ENCODE measurements around the gene PLEKHH3. TPM values are rescaled to one million over a fixed set of nuclear protein-coding genes. Genes with fewer than 3 reads are reported as not detected.

The PLEKHH3 gene
- total RNA-seq, 1 donor from 2014 or later, result 64.2 TPM

DNA sequence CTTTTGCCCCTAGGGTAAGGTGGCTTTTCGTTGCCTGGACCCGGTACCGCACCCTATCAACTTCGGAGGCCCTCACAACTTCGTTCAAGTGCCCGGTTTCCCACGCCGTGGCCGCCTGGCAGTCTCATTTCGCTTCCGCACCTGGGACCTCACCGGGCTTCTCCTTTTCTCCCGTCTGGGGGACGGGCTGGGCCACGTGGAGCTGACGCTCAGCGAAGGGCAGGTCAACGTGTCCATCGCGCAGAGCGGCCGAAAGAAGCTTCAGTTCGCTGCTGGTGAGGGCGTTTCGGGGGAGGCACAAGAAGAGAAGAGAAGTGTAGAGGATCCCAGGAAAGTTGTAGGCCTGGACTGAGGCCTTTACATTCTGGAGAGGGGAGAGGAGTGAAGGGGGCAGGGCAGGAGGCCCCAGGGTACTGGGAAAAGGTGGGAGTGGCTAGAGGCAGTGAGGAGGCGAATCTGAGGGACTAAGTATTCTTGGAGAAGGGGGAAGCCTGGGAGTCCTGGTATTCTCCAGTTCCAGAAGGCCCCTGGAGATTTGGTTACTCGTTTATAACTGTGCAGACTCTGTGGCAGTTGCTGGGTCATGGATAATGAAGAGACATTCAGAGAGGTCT lies 11.0 kb upstream of the PLEKHH3 start:
- DNase-seq (ENCODE audit: low spot score), result no peak

DNA sequence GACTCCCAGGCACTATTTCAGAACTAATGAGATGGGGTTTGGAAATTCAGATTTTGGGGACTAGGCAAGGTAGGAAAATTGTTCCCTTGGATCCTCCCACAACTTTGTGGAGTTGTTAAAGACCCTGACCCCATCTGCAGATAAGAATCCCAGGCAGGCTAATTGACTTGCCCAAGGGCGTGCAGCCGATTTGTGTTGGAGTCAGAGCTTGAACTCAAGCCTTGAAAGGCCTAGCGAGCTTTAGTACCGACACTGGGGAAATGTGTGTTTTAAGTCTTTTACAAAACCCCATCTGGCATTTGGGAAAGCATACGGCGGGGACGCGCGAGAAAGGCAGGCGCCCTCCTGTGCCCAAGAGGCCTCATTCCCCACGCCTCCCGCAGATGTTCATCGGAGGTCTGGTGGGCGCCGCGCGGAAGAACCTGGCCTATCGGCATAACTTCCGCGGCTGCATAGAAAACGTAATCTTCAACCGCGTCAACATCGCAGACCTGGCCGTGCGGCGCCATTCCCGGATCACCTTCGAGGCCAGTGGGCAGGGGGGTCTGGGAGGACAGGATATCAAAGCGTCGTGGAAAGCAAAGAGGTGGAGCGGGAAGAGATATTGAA lies 9.8 kb upstream of the PLEKHH3 start:
- no peak for DNase-seq (ENCODE audit: low spot score)

DNA sequence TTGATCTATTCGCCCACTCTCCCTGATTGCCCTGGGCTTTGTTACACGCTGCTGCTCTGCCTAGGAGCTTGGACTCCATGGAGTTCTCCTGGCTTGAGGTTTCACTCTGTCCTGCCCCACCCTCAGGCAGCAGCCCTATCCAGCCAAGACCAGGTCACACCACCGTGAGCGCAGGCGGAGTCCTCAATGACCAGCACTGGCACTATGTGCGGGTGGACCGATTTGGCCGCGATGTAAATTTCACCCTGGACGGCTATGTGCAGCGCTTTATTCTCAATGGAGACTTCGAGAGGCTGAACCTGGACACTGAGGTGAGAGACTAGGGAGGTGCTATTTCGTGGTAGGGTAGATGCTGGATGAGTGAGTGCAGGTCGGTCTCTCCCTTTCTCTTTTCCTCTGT lies 9.0 kb upstream of the PLEKHH3 start:
- no peak for DNase-seq (ENCODE audit: low spot score)

DNA sequence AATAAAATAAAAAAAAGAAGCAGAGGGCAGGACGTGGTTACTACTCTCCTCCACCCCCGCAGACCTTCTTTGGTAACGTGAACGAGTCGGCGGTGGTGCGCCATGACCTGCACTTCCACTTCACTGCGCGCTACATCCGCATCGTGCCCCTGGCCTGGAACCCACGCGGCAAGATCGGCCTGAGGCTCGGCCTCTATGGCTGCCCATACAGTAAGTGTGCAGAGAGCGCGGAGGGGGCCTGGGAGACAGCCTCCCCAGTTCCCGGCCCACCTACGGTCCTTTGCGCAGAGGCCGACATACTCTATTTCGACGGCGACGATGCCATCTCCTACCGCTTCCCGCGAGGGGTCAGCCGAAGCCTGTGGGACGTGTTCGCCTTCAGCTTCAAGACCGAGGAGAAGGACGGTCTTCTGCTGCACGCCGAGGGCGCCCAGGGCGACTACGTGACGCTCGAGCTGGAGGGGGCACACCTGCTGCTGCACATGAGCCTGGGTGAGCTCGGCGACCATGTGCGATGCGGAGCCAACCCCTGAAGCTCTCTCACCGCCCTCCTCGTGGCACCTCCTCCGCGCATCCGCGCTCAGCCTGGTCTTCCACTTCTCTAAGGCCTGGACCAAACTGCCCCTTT lies 8.2 kb upstream of the PLEKHH3 start:
- DNase-seq (ENCODE audit: low spot score), result no peak

DNA sequence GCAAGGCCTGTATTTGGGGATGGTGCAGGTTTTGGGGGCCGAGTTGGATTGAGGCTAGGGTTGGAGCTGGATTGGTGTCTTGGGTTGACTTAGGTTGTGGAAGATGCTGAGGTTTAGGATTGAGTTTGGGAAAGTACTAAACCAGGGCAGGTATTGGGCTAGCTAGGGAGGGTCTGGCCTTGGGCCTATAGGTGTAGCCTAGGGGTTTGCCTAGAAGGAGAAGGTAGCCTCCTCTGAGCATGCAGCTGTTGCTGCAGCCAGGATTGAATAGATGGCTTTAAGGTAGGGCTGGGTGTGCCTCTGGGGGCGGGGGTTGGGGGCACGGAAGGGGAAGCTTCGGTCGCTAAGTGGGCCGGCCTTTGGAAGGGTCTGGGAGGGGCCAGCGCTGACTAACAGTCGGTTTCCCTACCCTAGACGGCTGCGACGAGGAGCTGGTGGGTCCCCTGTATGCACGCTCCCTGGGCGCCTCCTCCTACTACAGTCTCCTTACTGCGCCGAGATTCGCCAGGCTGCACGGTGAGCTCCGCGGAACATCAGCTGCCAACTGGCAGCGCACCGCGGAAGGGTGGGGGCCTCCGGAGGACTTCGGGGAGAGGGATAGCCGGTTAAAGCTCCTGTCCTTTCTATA lies 6.7 kb upstream of the PLEKHH3 start:
- no peak for DNase-seq (ENCODE audit: low spot score)

DNA sequence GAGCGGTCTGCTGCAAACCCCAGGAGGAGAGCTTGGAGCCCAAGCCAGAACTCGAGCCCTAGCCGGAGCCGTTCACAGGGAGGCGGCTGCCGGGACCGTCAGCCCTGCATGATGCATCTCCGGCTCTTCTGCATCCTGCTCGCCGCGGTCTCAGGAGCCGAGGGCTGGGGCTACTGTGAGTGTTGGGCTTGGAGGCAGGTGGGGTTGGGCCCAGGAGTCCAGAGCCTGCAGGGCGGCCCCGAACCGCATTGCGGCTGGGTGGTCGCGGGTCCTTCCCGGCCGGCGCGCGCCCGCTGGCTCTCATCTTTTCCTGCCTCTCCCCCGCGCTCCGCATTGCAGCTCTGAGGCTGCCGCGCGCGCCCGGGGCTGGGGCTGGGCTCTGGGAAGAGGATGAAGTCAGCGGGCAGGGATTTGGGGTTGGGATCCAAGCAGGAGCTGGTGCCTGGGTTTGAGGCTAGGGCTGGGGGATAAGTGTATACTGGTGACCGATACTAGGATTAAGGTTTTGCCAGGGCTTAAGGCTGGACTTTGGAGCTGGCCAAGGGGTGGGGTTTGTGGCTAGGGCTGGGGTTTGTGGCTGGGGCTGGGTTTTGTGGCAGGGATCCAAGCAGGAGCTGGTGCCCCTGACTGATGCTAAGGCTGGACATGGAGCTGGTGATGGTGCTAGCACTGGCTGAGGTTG lies 6.1 kb upstream of the PLEKHH3 start:
- no peak for DNase-seq (ENCODE audit: low spot score)

DNA sequence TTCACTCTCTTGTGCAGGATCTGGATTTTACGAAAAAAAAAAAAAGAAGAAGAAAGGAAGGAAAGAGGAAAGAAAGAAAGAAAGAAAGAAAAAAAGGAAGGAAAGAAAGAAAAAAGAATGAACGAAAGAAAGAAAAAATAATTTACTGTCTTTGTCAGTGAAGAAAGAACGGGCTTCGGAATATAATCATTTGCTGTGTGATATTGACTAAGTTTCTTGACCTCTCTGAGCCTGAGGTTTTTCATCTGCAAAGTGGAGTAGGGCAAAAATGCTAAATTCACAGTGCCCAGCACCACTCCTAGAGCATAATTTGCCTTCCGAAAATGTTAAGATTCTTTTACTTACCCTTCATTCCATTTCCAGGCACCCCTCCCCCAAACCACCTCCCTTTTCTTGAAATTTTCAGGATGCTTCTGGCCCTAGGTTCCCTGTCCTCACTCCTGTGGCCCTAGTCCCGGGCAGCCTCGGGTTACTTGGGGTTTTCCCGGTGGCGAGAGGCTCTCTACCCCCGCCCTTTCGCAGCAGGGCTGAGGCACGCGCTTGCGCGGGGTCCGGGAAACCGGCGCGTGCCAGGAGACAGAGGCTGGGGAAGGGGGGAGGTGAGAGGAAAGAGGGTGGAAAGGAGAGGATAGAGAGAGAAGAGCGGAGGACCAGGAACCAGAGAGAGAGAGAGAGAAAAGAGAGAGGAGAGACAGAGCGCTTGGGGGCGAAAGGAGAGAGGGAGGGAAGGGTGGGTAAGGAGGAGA lies 5.4 kb upstream of the PLEKHH3 start, which contains the start of gene CNTNAP1:
Gene CNTNAP1 (plus strand): TSS at position 556 of the 746 bp plus-strand sequence. CDS start 299 bp downstream, outside the sequence.
- peak; percentile 78 for DNase-seq (ENCODE audit: low spot score)

DNA sequence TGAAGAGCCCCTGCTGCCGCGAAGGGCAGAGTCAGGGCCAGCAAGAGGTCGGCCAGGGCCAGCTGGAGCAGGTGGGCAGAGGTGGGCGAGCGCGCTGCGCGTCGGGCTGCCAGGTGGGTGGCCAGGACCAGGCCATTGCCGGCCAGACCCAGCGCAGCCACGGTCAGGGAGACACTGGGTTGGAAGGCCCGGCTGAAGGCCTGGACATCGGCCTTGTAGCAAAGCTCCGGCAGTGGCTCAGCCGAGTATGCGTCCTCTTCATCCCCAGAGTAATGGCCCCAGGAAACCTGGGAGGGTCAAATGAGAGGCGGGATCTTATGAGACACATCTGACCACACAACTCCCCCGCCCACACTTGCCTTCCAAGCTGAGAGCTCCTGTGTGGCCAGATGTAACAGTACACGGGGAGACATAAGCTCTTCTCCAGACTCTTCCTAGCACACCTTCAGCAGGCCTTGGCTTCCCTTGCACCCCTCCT lies 3.6 kb upstream of the PLEKHH3 start:
- DNase-seq (ENCODE audit: low spot score), result no peak

DNA sequence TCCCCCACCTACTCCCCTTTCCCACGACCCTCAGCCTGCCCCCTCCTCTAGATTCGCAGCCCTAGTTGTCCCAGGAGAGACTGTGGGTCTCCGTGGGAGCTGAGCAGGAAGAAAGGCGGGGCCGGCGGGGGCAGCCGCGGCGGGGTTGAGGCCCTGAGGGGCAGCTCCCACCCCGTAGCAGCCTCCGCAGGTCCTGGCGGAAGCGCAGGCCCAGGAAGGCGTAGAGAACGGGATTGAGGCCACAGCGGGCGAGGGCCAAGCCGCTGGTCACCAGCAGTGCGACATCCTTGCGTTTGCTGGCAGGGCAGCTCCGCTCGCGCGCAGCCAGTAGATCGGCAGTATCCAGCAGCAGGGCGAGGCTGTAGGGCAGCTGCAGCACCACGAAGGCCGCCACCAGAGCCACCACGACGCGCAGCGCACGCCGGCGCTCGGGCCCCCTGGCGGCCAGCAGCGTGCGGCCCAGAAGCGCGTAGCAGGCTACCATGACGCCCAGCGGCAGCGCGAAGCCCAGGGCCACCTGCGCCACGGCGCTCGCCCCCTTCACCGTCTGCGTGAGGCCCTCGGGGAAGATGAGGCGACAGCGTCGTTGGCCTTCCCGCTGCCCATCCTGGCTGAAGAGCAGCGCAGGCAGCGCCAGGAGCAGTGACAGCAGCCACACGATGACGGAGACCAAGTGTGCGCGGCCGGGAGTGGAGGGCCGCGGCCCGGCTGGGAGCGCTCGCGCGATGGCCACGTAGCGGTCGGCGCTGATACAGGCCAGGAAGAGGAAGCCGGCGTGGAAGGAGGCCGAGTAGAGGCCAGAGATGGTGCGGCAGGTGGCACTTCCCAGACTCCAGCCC lies 2.9 kb upstream of the PLEKHH3 start:
- DNase-seq (ENCODE audit: low spot score), result peak; percentile 73

DNA sequence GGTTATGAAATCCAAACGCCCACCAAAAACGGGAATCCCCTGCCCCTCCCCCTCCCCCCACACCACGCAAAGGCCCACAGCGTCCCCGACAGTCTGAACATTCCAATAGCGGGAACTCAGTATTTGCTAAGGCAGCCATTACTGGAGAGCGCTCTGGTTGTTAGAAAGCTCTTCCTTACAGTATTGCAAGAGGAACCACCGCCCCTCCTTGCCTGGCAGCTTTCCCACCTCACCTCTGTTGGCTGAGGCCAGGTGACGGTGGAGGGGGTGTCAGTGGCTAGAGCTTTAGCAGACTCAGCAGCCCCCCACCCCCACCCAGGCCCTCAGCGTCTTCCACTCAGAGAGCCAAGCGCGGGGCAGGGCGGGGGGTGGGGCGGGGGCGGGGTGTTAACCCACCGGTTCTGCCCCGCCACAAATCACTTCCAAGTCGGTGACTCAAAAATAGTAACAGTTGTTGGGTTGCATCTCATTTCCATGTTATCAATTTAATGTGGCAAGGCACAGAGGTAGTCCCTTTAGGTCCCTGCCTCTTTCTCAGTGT lies 2.2 kb upstream of the PLEKHH3 start:
- DNase-seq (ENCODE audit: low spot score), result peak; percentile 83

DNA sequence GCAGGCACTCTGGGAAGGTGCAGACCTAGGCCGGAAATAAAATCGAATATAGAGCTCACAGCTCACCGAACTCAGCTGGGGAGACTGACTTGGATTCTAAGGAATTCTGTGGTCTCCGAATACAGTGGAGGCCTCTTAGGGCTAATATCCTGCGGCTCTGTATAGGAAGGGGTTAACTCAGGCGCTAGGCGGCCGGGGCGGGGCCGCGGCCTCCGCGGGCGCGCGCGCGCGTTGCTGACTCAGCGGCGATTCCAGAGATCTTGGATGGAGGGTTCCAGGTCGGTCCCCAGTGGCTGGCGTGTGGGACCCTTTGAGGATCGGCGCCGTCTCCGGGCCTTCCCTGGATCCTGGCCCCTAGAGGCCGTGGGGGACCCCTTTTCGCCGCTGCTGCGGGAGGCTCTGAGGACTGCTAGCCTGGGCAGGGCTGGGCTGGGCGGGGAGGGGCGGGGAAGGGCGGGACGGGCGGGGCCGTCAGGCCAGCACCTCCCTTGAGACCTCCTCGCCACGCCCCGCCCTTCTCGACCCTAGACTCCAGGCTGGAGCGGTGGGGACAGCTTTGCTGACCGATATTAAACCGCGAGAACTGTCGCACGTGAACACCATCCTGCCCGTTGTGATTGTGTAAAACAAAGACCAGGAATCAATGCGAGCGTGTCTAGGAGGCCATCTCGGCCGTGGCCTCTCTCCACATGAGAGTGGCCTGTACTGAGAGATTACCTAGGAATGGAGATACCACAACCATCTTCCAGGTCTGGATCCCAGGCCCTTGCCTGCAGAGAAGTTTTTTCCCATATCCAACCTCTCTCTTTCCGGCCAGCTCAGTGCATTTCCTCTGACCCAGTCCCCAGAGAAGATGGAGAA lies 1.4 kb upstream of the PLEKHH3 start:
- DNase-seq (ENCODE audit: low spot score), result peak; percentile 91

DNA sequence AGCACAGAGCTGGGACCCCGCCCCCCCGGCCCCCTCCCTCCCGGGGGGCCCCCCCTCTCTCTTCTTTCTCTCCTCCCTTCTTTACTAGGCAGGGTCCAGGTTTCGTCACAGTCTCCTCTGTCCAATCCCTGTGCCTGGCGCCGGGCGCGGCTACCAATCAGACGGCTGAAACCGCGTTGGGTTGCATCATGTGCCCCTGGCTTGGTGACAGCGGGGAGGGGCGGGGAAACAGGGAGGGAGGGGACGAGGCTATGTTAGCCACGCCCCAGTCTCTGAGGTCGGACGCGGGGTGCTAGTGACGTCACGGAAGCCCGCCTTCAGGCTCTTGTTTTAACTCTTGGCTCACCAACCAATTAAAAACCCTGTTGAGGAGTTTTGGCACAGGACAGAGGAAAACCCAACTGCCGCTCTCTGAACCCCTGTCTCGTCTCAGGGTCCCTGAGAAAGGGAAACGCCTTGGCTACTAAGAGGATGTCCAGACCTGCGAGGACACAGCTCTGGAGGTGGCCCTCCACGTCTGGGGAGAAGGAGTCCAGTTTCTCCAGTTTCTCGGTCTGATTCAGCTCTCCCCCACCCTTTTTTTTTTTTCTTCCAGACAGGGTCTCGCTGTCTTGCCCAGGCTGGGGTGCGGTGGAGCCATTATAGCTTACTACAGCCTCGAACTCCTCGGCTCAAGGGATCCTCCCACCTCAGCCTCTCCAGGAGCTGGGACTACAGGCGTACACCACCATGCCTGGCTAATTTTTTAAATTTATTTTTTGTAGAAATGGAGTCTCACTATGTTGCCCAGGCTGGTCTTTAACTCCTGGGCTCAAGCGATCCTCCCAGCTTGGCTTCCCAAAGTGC lies 441 bp upstream of the PLEKHH3 start:
- peak; percentile 100 for DNase-seq (ENCODE audit: low spot score)

DNA sequence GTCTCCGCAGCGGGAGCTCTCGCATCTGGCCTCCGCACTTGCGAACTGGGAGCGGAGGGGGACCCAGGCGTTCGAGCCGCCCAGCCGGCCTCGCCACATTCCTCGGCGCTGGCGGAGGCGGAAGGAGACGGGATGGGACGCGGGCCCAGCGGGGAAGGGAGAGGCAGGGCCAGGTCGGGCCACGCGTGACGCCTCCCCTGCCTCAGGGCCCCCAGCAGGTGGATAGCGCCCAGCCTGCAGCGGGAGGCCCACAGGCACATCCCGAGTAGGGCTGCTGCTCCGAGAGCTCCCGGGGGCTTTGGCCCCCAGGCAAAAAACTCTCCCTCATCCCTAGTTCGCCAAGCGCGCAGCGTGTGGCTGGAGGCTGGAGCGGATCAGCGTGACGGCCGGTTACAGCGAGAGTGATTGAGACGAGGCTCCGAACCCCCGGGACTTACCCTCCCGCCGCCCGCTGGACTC lies 800 bp downstream of the PLEKHH3 start:
- peak; percentile 84 for DNase-seq (ENCODE audit: low spot score)

DNA sequence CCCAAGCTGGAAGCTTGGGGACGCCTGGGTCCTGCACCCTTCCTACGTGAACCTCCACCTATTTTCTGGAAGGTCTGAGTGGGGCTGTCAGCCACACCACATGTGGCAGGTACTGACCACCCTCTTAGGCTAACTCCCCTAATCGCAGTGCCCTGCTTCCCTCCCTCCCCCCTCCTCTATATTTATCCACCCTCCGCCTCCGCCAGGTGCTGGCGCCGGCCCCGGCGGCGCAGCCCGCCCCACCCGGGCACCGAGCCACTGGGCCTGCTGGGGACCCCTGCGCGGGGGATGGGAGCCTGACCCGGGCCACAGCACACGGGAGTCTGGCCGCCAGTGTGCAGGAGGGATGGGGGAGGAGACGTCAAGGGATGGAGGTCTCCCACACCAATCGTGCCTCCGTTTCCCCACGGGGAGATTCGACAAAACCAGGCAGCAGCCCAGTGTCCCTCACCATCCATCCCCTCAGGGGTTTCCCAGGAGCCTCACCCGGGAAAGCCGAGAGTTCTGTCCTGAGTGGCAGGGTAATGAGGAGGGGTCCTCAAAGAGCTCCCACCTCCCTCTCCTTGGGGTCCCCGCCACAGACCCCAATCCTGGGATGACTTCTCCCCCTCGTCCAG lies 1.3 kb downstream of the PLEKHH3 start:
- no peak for DNase-seq (ENCODE audit: low spot score)

DNA sequence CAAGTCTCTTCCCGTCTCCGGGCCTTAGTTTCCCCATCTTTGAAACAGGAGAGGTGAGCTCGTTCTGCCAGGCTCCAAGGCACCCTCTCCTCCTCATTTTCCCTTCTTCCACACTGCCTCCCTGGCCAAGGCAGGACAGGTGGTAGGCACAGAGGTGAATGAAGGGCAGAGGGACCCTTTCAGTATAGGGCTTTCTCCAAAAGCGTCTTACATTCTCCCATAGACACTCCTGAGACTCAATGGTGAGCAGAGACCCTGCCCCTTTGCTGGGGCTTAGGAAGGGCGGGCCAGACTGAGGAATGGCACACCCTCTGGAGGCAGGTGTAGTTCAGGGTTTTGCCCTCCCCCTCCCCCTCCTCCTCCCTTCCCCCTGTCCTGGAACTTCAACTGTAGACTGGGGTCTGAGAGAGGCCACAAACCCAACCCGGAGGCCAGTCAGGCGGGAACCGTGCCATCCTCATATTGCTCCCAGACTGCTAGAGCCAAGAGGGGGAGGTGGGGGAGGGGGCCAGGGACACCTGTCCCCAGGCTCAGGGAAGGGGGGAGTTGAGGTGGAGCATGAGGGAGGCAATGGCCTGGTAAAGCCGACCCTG lies 1.9 kb downstream of the PLEKHH3 start:
- no peak for DNase-seq (ENCODE audit: low spot score)

DNA sequence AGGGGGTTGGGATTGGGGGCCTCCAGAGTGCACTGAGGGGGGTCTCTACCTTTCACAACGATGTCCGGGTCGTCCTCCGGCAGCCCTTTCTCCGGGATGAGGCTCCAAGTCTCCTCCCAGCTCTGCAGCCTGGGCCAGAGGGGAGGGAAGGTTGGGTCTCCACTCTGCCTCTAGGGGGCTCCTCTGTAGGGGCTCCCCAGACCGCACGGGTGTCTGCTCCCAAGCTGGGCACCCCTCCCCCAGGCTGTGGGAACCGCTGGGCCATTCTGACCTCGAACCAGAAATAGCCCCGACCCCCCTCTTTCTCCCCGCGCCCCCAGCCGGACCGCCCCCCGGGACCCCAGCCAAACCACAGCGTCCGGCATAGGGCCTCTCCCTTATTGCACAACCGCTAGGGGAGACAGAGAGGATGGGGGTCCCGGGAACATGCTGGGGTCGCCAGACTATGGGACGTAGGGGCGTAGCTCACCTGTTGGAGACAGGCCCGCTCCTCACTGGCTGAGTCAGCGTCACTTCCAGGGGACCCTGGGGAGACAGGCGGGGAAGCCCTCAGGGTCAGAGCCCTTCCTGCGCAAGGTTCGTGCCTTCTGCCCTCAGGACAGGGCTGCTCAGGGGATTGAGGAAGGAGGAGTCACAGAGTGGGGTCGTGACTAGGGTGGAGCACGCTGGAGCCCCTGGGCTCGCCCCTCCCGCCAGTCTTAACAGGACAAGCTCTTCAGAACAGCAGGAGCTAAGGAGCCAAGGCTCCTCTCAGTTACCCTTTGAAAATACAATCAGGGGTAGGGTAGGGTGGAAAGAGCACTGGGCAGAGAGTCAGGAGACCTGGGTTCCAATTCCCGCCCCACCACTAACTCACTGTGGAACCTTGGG lies 2.7 kb downstream of the PLEKHH3 start:
- peak; percentile 73 for DNase-seq (ENCODE audit: low spot score)

Data from ureter (tissue), 1 donor.